ENCODE data around the gene GPR148.
"Not testable (repeated sequence)": the region's sequence is repeated elsewhere in the genome, so short reads cannot be mapped to it uniquely, and the experiment has no call there.

GPR148 gene

GRCh38 chr2:130728549-130729316 is at the start of gene GPR148:
GPR148 (plus strand) TSS chr2:130729070; CDS start chr2:130729152, 82 bp downstream.
- no peak for DNase-seq (ENCODE audit: low read depth)

DNA sequence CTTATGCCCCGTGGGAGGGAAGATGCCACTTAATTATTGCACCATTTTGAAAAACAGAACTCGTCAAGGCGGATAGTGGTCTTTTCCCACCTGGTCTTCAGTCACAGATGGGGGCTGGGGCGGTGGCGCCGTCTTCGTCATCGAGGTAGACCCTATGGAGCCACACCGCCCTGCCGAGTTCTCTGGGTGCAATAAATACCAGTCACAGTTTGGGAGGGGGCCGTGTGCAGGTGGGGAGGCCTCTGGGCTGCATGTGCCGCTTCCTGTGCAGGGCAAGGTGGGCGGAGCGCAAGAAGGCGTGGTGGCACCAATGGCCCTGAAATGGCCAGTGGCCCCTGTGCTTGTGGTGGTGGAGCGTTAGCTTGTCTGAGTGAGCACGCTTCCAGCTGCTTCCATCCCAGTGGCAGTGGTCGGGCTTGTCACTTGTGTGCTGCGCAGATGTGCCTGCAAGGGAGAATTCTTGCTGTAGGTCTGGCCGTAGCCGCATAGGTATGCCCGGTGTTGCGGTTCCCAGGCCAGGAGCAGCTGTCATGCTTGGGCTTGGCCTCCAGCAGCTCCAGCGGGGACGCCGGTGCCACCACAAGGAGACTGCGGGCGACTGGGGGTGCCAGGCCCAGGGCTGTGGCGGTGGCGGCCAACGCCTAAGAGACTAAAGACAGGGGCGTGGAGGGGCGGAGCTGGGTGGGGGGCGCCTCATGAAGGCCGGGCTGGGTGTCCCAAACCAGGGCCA is 36.7 kb upstream of the GPR148 start:
- DNase-seq (ENCODE audit: low read depth) = not testable (repeated sequence)

DNA sequence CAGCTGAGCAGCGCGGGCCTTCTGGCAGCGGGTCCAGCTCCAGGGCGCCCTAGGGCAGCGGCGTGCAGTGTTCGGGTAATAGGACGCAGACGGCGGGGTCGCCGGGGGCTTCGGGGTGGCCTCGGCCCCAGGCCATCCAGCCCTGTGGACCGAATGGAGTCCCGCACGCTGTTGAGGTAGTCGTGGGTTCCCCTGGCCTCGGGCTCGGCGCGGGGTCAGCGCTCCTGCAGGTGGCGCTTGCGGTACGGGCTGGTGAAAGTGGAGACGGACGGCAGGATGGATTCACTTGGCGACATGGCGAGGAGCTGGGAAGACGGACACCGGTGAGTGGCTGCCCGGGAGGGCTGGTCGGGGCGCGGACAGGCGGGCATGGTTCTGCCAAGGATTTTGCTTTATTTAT is 35.4 kb upstream of the GPR148 start:
- DNase-seq (ENCODE audit: low read depth) = not testable (repeated sequence)

DNA sequence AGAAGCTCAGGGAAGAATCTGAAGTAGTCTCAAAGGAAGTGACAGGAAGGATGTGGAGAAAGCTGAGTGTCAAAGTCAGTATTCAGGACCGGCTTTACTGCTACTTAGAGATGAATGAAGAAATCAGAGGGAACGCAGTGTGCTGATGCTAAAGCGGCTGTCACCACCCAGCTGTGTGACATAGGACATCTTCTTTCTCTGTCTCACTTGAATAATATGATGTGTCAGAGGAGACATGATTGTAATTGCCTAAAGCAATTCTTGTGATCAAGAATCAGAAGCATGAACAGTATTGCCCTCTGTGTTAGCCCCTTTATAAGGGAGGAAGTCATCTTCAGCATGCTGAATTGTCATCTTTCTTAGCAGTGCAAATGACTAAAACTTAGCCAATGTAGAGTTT is 25.6 kb upstream of the GPR148 start:
- DNase-seq (ENCODE audit: low read depth) = not testable (repeated sequence)

- DNase-seq (ENCODE audit: low read depth) = not testable (repeated sequence)
Measured at GRCh38 chr2:130714795-130715194, 14.1 kb upstream of the GPR148 start.

- no peak for DNase-seq (ENCODE audit: low read depth)
Measured at GRCh38 chr2:130720036-130720435, 8.8 kb upstream of the GPR148 start.

DNA sequence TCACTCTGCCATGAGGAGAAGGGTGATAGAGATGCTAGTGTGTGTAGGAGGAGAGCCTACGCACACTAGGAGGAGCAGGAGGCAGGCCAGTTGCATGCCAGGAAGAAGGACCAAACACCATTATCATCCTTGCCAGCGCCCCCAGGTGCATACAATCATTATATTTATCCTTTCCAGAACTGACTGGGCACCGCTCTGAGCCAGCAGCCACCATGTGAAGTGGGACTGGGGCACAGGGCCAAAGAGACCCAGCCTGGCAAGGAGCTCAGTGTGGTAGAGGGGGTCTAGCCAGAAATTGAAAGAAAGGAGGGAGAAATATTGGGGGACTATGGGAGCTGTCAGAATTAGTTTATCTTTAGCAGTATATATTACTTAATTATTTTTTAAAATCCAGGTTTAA is 8.3 kb upstream of the GPR148 start:
- DNase-seq (ENCODE audit: low read depth) = no peak

- no peak for DNase-seq (ENCODE audit: low read depth)
Measured at GRCh38 chr2:130724455-130724854, 4.4 kb upstream of the GPR148 start.

GRCh38 chr2:130726614-130727180 is 2.2 kb upstream of the GPR148 start:
- no peak for DNase-seq (ENCODE audit: low read depth)

- peak; percentile 79 for DNase-seq (ENCODE audit: low read depth)
Measured at GRCh38 chr2:130727286-130727924, 1.5 kb upstream of the GPR148 start.

- no peak for DNase-seq (ENCODE audit: low read depth)
Measured at GRCh38 chr2:130728007-130728454, 839 bp upstream of the GPR148 start.

GRCh38 chr2:130729322-130730299 is 741 bp downstream of the GPR148 start:
- DNase-seq (ENCODE audit: low read depth) = no peak

DNA sequence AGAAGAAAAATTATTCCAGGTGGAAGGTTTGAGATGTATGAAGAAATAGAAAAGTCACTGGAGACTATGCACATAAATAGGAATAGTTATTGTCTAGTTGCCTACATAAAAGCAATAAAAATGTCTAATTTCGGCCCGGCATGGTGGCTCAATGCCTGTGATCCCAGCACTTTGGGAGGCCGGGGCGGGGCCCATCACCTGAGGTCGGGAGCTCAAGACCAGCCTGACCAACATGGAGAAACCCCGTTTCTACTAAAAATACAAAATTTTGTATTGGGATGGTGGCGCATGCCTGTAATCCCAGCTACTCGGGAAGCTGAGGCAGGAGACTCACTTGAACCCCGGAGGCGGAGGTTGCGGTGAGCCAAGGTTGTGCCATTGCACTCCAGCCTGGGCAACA is 3.4 kb downstream of the GPR148 start:
- DNase-seq (ENCODE audit: low read depth) = not testable (repeated sequence)

DNA sequence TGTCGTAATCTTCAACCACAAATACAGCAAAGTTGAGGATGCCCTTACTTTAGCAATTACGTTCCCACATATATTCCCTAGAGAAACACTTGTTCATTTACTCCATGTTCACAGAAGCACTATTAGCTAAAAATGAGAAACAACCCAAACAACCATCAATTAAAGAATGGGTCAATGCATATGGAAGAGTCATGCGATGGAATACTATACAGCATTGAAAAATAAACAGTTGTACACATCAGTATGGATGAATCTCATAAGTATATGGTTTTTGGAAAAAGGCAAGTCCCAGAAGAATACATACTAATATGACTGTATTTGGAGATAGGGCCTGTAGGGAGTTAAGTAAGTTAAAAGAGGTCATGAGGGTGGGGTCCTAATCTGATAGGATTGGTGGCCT is 6.3 kb downstream of the GPR148 start:
- no peak for DNase-seq (ENCODE audit: low read depth)

GRCh38 chr2:130736487-130736886 is 7.6 kb downstream of the GPR148 start:
- no peak for DNase-seq (ENCODE audit: low read depth)

GRCh38 chr2:130737592-130737991 is 8.7 kb downstream of the GPR148 start:
- no peak for DNase-seq (ENCODE audit: low read depth)

GRCh38 chr2:130740671-130741070 is 11.8 kb downstream of the GPR148 start:
- no peak for DNase-seq (ENCODE audit: low read depth)

- DNase-seq (ENCODE audit: low read depth) = no peak
Measured at GRCh38 chr2:130743278-130743677, 14.4 kb downstream of the GPR148 start.

DNA sequence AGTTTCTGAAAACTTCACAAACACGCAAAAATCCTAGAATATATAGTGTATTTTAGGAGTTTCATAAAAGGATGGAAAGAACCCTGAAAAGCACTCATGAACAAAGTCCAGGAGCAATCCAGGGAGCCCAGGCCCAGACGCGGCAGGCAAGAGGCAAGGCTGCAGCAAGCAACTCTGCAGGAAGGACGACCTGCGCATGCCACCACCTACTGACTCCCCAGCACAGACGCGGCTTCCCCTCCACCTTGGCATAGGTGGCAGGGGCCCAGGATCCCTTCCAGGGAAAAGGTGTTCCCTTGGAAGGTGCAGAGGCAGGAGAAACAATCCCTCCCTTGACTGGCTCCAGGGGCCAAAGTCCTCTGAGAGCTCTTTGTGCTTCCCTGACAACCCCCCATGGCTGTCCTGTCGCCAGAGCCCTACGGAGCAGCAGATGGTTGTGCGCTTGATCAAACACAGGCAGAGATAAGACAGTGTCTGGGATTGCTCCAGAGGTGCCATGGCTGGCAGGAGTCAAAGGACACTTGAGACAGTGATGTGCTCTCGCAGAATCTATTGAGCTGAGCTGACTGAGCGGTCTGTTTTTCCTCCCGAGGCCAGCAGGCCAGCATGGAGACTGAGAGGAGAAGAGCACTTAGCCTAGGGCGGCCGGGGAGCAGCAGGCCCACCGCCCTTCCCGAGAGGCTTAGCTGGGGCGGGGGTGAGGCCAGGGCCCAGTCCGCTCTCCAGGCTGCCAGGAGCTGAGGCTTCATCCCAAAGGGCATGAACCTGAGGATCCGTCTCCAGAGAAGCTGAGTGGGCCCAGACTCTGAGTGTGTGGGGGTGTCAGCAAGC is 15.6 kb downstream of the GPR148 start:
- no peak for DNase-seq (ENCODE audit: low read depth)

DNA sequence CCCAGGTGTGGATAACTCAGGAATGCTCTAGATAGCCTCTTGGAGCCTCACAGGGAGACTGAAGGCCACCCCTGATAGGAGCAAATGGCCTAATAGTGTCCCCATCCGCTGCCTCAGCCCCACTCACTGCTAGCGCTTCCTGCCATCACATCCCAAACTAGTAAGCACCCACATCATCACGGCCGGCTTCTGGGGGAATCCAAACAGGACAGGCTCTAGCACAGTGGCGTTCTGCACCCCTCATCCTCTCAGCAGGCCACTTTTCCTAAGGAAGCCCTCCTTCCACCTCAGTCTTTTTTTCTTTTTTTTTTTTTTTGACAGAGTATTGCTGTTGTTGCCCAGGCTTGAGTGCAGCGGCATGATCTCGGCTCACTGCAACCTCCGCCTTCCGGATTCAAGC is 20.2 kb downstream of the GPR148 start:
- no peak for DNase-seq (ENCODE audit: low read depth)
